Measurements from ENCODE around the gene PTTG1IP.

The PTTG1IP gene

GRCh38 chr21:44876849-44877575 lies 3.5 kb upstream of the PTTG1IP start:
- TF ChIP-seq MYC (IDR thresholded peaks at IDR 0.05; ENCODE audit: low read depth, low read length) (no peak), CTCF (IDR thresholded peaks at IDR 0.05; ENCODE audit: low read depth, low read length) (no peak), POLR2A (IDR thresholded peaks at IDR 0.05; ENCODE audit: extremely low read depth, insufficient read length) (no peak), MAX (IDR thresholded peaks at IDR 0.05; ENCODE audit: low read depth, low read length) (no peak)
- DNase-seq (ENCODE audit: low read depth) = no peak
- no peak overlapping the region for H3K4me3 ChIP-seq (ENCODE audit: low read depth, low read length)

GRCh38 chr21:44875316-44875700 lies 1.8 kb upstream of the PTTG1IP start:
- no peak for TF ChIP-seq POLR2A (IDR thresholded peaks at IDR 0.05; ENCODE audit: extremely low read depth, insufficient read length)
- no peak for TF ChIP-seq MYC (IDR thresholded peaks at IDR 0.05; ENCODE audit: low read depth, low read length)
- no peak overlapping the region for H3K4me3 ChIP-seq (ENCODE audit: low read depth, low read length)
- peak; percentile 74 for DNase-seq (ENCODE audit: low read depth)

- TF ChIP-seq MAX (IDR thresholded peaks at IDR 0.05; ENCODE audit: low read depth, low read length) (no peak), MYC (IDR thresholded peaks at IDR 0.05; ENCODE audit: low read depth, low read length) (no peak), POLR2A (IDR thresholded peaks at IDR 0.05; ENCODE audit: extremely low read depth, insufficient read length) (no peak), CTCF (IDR thresholded peaks at IDR 0.05; ENCODE audit: low read depth, low read length) (no peak)
- H3K4me3 ChIP-seq (ENCODE audit: low read depth, low read length) = peak overlapping the region; percentile 51
- DNase-seq (ENCODE audit: low read depth) = peak; percentile 50
These were observed 1.2 kb upstream of the PTTG1IP start for GRCh38 chr21:44874497-44875315.

GRCh38 chr21:44874240-44874496 lies 678 bp upstream of the PTTG1IP start:
- peak overlapping the region; percentile 51 for H3K4me3 ChIP-seq (ENCODE audit: low read depth, low read length)
- no peak for TF ChIP-seq POLR2A (IDR thresholded peaks at IDR 0.05; ENCODE audit: extremely low read depth, insufficient read length)
- no peak for DNase-seq (ENCODE audit: low read depth)

GRCh38 chr21:44872649-44873355 lies 688 bp downstream of the PTTG1IP start:
- DNase-seq (ENCODE audit: low read depth) = peak; percentile 60
- H3K4me3 ChIP-seq (ENCODE audit: low read depth, low read length) = peak overlapping the region; percentile 77
- TF ChIP-seq POLR2A (IDR thresholded peaks at IDR 0.05; ENCODE audit: extremely low read depth, insufficient read length) (no peak), MYC (IDR thresholded peaks at IDR 0.05; ENCODE audit: low read depth, low read length) (no peak; the same call in 1 of the 2 replicates), MAX (IDR thresholded peaks at IDR 0.05; ENCODE audit: low read depth, low read length) (no peak; the same call in 1 of the 2 replicates), CTCF (IDR thresholded peaks at IDR 0.05; ENCODE audit: low read depth, low read length) (no peak)

- peak overlapping the region; percentile 77 for H3K4me3 ChIP-seq (ENCODE audit: low read depth, low read length)
- no peak for TF ChIP-seq POLR2A (IDR thresholded peaks at IDR 0.05; ENCODE audit: extremely low read depth, insufficient read length)
- no peak for TF ChIP-seq MYC (IDR thresholded peaks at IDR 0.05; ENCODE audit: low read depth, low read length)
- TF ChIP-seq CTCF (IDR thresholded peaks at IDR 0.05; ENCODE audit: low read depth, low read length) = no peak
- TF ChIP-seq MAX (IDR thresholded peaks at IDR 0.05; ENCODE audit: low read depth, low read length) = no peak
- DNase-seq (ENCODE audit: low read depth) = no peak
These were observed 1.2 kb downstream of the PTTG1IP start for GRCh38 chr21:44872323-44872648.
